GM06990 (cell line): ENCODE results near the gene ATP11A.

Experiments
- DNase-seq: peaks from one replicate; pipeline ENCODE4 v3.0.0-alpha.2; 2011; ENCODE audit not compliant: insufficient read length; ENCODE audit errors: extremely low read depth
- H3K27me3 ChIP-seq: replicated peaks from 2 replicates; pipeline ENCODE4 v1.6.0; 2011; ENCODE audit warnings: low read length; ENCODE audit not compliant: control insufficient read depth, insufficient read depth
- H3K36me3 ChIP-seq: 2 replicates; pipeline ENCODE4 v1.5.1; 2011; ENCODE audit warnings: low read length; ENCODE audit not compliant: control insufficient read depth, insufficient read depth
- H3K4me3 ChIP-seq: replicated peaks from 2 replicates; pipeline ENCODE4 v1.5.1; 2011; ENCODE audit warnings: low read depth, mild to moderate bottlenecking, control low read depth, low read length
- CTCF ChIP-seq: IDR thresholded peaks from 2 replicates; pipeline ENCODE4 v1.5.1; 2011; ENCODE audit warnings: low read length, control low read depth, mild to moderate bottlenecking, inconsistent platforms; ENCODE audit not compliant: insufficient read depth, poor library complexity, severe bottlenecking

Gene ATP11A

DNA sequence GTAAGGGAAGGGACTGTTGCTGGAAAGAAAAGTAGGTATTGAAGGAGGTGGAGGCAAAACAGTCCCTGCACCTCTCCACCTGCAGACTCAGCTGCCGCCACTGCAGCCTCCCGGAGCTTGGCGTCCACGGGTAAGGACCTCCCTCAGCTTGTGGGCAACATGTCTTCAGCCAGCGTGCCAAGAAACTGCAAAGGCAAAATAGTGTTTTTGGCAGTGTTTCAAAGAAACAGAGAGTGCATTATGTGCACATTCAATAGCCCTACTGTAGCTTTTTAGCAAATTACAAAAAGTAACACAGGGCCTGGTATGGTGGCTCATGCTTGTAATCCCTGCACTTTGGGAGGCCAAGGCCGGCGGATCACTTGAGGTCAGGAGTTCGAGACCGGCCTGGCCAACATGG is 57.4 kb downstream of the ATP11A start:
- no peak for TF ChIP-seq CTCF
- H3K27me3 ChIP-seq: no peaks in the 10 kb centered on the region
- DNase-seq: no peak

DNA sequence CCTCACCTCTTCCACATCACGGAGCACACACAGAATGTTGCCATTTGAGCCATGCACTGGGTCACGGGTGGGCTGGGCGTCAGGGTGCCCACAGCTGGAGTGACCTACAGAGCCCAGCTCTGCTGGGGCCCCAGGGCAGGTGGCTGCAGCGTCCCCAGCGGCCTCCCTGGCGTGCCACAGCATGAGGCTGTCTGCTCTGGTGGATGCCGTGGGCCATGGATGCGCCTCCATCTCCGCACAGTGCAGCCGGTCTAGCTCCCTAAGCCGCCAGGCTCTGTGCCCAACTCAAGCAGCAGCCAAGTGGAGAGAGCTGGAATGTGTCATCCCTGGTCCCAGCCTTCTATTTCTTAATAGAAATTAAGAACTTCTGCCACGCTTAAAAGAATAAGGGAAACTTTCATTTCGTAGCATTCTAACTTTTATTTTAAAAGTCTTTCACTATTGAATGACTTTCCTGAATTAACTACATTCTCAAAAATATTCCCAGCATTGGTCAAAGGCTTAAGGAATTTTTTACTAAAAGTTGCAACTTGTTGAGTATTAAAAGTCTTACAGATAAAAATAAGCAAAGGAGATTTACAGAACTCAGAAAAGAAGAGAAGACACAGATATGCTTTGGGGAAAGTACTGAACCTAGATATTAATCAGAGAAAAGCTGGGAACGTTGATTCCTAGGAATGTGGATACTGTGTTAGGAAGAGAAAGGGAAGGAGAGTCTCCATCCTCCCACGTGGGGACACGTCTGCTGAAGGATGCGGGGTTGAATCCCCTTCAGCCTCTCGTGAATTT is 59.3 kb downstream of the ATP11A start:
- Histone ChIP-seq H3K27me3 (no peaks in the 10 kb centered on the region), H3K36me3 (no peaks in the 10 kb centered on the region; the same call in 1 of the 2 replicates), H3K4me3 (no peak overlapping the region)
- DNase-seq: no peak
- TF ChIP-seq CTCF: no peak

More for the DNA sequence above, 57.4 kb downstream of the ATP11A start:
- no peak overlapping the region for H3K4me3 ChIP-seq
- H3K36me3 ChIP-seq: no peaks in the 10 kb centered on the region; the same call in 1 of the 2 replicates

GRCh38 chr13:112750570-112750969 is 60.7 kb downstream of the ATP11A start:
- Histone ChIP-seq H3K36me3 (no peaks in the 10 kb centered on the region; the same call in 1 of the 2 replicates), H3K27me3 (no peaks in the 10 kb centered on the region), H3K4me3 (no peak overlapping the region)
- DNase-seq: no peak
- no peak for TF ChIP-seq CTCF

DNA sequence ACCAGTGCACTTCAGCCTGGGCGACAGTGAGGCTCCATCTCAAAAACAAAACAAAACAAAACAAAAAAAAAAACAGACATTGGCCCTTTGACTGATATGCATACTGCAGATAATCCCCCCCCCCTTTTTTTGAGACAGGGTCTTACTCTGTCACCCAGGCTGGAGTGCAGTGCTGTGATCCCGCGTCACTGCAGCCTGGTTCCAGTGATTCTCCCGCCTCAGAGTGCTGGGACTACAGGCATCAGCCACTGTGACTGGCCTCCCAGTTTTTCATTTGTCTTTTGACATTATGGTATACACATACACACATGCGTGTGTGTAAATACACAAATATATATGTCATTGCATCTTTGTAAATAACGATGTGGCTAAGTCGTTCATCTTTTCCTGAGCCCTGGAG is 61.8 kb downstream of the ATP11A start:
- Histone ChIP-seq H3K27me3 (no peaks in the 10 kb centered on the region), H3K36me3 (no peaks in the 10 kb centered on the region; the same call in 1 of the 2 replicates), H3K4me3 (no peak overlapping the region)
- no peak for DNase-seq
- no peak for TF ChIP-seq CTCF

DNA sequence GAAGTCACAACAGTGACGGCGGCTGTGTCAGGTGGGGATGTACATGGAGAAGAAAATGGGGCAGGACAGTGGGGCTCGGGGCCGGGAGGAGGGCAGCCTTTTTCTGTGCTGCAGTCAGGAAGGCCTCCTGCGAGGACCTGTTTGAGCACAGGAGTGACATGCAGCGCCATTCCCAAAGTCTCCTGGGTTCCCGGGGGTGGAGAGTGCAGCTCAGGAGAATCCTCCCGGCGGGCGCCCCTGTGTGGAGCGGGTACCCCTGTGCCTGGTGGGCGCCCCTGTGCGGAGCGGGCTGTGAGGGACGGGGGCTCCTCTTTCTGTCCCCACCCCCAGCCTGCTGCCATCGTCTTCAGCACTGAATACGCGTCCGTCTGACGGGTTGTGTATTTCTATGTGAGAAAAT is 62.4 kb downstream of the ATP11A start:
- Histone ChIP-seq H3K4me3 (no peak overlapping the region), H3K36me3 (no peaks in the 10 kb centered on the region; the same call in 1 of the 2 replicates), H3K27me3 (no peaks in the 10 kb centered on the region)
- TF ChIP-seq CTCF: no peak
- no peak for DNase-seq
